Measurements from ENCODE around the gene COX7A2L. TPM values are rescaled to one million over a fixed set of nuclear protein-coding genes. Genes with fewer than 3 reads are reported as not detected.

COX7A2L gene
- total and polyA plus RNA-seq, 9 of the 15 experiments (the other 6 are each of a cell fraction or from before 2014, with no cell fraction given): 118 to 481 (median 163) TPM

DNA sequence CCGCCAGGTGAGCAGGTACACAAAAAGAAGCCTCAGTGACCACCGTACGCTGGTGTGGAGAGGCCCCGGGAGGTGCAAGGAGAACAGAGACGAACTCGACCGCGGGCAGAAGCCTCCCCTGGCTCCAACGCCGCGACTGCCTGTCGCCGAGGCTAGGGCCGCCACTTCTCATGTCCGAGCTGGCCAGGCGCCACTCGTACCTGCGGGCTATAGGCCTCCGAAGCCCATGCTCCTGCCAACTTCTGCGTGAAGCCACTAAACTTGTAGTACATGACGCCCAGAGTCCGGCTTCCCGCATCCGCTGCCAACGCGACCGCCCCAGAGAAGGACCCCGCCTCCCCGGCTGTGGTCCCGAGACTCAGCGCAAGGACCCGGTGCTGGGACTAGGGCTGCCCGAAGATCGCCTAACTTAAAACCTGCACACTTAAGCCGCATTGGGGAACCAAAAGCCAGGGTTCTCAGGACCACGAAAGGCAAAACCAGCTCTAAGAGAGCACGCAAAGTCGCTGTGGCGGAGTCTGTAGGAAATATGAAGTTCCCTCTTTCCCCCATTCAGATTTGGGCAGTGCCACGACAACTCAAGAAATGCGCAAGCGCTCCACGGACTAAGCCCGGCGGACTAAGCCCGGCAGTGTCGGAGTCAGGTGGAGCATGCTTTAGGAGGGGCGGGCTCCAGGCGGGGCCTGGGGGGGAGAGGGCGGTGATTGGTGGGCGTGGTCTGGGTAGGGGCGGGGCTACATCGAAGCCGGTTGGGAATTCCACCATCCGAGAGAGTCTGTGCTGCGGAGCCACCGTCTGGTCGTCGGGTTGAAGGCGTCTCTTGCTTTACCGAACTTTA is at the start of gene COX7A2L (continued):
- TF ChIP-seq, protein P1, sequence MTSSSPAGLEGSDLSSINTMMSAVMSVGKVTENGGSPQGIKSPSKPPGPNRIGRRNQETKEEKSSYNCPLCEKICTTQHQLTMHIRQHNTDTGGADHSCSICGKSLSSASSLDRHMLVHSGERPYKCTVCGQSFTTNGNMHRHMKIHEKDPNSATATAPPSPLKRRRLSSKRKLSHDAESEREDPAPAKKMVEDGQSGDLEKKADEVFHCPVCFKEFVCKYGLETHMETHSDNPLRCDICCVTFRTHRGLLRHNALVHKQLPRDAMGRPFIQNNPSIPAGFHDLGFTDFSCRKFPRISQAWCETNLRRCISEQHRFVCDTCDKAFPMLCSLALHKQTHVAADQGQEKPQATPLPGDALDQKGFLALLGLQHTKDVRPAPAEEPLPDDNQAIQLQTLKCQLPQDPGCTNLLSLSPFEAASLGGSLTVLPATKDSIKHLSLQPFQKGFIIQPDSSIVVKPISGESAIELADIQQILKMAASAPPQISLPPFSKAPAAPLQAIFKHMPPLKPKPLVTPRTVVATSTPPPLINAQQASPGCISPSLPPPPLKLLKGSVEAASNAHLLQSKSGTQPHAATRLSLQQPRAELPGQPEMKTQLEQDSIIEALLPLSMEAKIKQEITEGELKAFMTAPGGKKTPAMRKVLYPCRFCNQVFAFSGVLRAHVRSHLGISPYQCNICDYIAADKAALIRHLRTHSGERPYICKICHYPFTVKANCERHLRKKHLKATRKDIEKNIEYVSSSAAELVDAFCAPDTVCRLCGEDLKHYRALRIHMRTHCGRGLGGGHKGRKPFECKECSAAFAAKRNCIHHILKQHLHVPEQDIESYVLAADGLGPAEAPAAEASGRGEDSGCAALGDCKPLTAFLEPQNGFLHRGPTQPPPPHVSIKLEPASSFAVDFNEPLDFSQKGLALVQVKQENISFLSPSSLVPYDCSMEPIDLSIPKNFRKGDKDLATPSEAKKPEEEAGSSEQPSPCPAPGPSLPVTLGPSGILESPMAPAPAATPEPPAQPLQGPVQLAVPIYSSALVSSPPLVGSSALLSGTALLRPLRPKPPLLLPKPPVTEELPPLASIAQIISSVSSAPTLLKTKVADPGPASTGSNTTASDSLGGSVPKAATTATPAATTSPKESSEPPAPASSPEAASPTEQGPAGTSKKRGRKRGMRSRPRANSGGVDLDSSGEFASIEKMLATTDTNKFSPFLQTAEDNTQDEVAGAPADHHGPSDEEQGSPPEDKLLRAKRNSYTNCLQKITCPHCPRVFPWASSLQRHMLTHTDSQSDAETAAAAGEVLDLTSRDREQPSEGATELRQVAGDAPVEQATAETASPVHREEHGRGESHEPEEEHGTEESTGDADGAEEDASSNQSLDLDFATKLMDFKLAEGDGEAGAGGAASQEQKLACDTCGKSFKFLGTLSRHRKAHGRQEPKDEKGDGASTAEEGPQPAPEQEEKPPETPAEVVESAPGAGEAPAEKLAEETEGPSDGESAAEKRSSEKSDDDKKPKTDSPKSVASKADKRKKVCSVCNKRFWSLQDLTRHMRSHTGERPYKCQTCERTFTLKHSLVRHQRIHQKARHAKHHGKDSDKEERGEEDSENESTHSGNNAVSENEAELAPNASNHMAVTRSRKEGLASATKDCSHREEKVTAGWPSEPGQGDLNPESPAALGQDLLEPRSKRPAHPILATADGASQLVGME (CRISPR knock-in tag; IDR thresholded peaks at IDR 0.05): 0 out of 2 replicates have a peak, but pooled peaks have one; percentile 63
- TF ChIP-seq SP1 (CRISPR knock-in tag; IDR thresholded peaks at IDR 0.05) (peak; percentile 66; the same call in 1 of the 2 replicates), PTTG1 (tag; IDR thresholded peaks at IDR 0.05; ENCODE audit: low read depth) (no peak), FOXP1 (CRISPR knock-in tag; IDR thresholded peaks at IDR 0.05) (0 out of 2 replicates have a peak, but pooled peaks have one; percentile 68), FOXM1 (IDR thresholded peaks at IDR 0.05; ENCODE audit: low read depth) (0 out of 2 replicates have a peak, but pooled peaks have one; percentile 38), FOXM1 (CRISPR knock-in tag; IDR thresholded peaks at IDR 0.05; ENCODE audit: low read depth) (no peak), JUND (IDR thresholded peaks at IDR 0.05; ENCODE audit: borderline replicate concordance, low read depth, low read length) (peak; percentile 20; the same call in 1 of the 2 replicates), JUND (tag; IDR thresholded peaks at IDR 0.05; ENCODE audit: borderline replicate concordance, low read depth, low read length) (peak; percentile 16; the same call in 1 of the 3 replicates), CREB1 (IDR thresholded peaks at IDR 0.05) (peak; percentile 70), CREB1 (CRISPR knock-in tag; IDR thresholded peaks at IDR 0.05) (peak; percentile 74; the same call in 1 of the 2 replicates)
- TF ChIP-seq, protein P2, sequence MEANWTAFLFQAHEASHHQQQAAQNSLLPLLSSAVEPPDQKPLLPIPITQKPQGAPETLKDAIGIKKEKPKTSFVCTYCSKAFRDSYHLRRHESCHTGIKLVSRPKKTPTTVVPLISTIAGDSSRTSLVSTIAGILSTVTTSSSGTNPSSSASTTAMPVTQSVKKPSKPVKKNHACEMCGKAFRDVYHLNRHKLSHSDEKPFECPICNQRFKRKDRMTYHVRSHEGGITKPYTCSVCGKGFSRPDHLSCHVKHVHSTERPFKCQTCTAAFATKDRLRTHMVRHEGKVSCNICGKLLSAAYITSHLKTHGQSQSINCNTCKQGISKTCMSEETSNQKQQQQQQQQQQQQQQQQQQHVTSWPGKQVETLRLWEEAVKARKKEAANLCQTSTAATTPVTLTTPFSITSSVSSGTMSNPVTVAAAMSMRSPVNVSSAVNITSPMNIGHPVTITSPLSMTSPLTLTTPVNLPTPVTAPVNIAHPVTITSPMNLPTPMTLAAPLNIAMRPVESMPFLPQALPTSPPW (CRISPR knock-in tag; IDR thresholded peaks at IDR 0.05): peak; percentile 95
- TF ChIP-seq, protein P3, sequence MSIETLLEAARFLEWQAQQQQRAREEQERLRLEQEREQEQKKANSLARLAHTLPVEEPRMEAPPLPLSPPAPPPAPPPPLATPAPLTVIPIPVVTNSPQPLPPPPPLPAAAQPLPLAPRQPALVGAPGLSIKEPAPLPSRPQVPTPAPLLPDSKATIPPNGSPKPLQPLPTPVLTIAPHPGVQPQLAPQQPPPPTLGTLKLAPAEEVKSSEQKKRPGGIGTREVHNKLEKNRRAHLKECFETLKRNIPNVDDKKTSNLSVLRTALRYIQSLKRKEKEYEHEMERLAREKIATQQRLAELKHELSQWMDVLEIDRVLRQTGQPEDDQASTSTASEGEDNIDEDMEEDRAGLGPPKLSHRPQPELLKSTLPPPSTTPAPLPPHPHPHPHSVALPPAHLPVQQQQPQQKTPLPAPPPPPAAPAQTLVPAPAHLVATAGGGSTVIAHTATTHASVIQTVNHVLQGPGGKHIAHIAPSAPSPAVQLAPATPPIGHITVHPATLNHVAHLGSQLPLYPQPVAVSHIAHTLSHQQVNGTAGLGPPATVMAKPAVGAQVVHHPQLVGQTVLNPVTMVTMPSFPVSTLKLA (conservative IDR thresholded peaks at IDR 0.05): peak; percentile 84 to 86
- TF ChIP-seq, protein P4, sequence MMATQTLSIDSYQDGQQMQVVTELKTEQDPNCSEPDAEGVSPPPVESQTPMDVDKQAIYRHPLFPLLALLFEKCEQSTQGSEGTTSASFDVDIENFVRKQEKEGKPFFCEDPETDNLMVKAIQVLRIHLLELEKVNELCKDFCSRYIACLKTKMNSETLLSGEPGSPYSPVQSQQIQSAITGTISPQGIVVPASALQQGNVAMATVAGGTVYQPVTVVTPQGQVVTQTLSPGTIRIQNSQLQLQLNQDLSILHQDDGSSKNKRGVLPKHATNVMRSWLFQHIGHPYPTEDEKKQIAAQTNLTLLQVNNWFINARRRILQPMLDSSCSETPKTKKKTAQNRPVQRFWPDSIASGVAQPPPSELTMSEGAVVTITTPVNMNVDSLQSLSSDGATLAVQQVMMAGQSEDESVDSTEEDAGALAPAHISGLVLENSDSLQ (IDR thresholded peaks at IDR 0.05): peak; percentile 28; the same call in 1 of the 2 replicates
- TF ChIP-seq, protein P5, sequence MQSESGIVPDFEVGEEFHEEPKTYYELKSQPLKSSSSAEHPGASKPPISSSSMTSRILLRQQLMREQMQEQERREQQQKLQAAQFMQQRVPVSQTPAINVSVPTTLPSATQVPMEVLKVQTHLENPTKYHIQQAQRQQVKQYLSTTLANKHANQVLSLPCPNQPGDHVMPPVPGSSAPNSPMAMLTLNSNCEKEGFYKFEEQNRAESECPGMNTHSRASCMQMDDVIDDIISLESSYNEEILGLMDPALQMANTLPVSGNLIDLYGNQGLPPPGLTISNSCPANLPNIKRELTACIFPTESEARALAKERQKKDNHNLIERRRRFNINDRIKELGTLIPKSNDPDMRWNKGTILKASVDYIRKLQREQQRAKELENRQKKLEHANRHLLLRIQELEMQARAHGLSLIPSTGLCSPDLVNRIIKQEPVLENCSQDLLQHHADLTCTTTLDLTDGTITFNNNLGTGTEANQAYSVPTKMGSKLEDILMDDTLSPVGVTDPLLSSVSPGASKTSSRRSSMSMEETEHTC (IDR thresholded peaks at IDR 0.05): peak; percentile 89
